PC-9 (cell line): ENCODE data around the gene SYNGR2.

ENCODE experiments used
- CTCF ChIP-seq: fragments of 200-600 bp; sonication (generic); conservative IDR thresholded peaks from 2 replicates; pipeline ENCODE4 v1.6.1; 2017; ENCODE audit warnings: mixed run types, antibody characterized with exemption, mild to moderate bottlenecking, moderate library complexity
- EZH2 ChIP-seq: fragments of 200-600 bp; sonication (generic); IDR thresholded peaks from 2 replicates; pipeline ENCODE4 v1.8.0; 2017; ENCODE audit warnings: antibody characterized with exemption, low read depth

- peak; percentile 50 for TF ChIP-seq CTCF
- TF ChIP-seq EZH2: no peak
Observed at GRCh38 chr17:78176548-78177025, 8.2 kb downstream of the SYNGR2 start.
